WTC11 (cell line): Measurements from ENCODE around the gene LBX1.

Experiments
- CREB1 ChIP-seq: sonication (generic); formaldehyde crosslinking; IDR thresholded peaks from 2 replicates; pipeline ENCODE4 v1.8.0; 2023; ENCODE audit warnings: mild to moderate bottlenecking, missing genetic modification reagents
- CTCF ChIP-seq: fragments of 200-600 bp; IDR thresholded peaks from 2 replicates; pipeline ENCODE4 v1.8.0; 2022; ENCODE audit warnings: antibody characterized with exemption
- NFYB ChIP-seq: sonication (generic); formaldehyde crosslinking; conservative IDR thresholded peaks from 2 replicates; pipeline ENCODE4 v1.8.0; 2022; ENCODE audit warnings: low read depth, missing genetic modification reagents

GRCh38 chr10:101273330-101273729 is 44.1 kb upstream of the LBX1 start:
- TF ChIP-seq NFYB (CRISPR knock-in tag) (no peak), CTCF (no peak), CREB1 (CRISPR knock-in tag) (no peak)
